BJ (cell line): ENCODE data around the gene NRCAM. TPM values are rescaled to one million over a fixed set of nuclear protein-coding genes. Genes with fewer than 3 reads are reported as not detected.

Source experiments
- CTCF ChIA-PET: fragments of 350-600 bp; formaldehyde crosslinking; extraction: SDS; loops from one replicate; lab custom pipeline; 2021; ENCODE audit warnings: antibody characterized with exemption, inconsistent platforms; lab: Yijun Ruan, JAX
- POLR2A ChIA-PET: fragments of 300-600 bp; sonication (Branson Sonifier 250); formaldehyde crosslinking; extraction: SDS; loops from one replicate; lab custom pipeline; 2021; ENCODE audit warnings: antibody characterized with exemption; lab: Charles Lee
- DNase-seq: peaks from one replicate; pipeline ENCODE4 v3.0.0-alpha.2; 2011; ENCODE audit warnings: low read depth
- H3K27me3 ChIP-seq: 2 replicates; pipeline ENCODE4 v1.6.0; 2011; ENCODE audit warnings: low read length; ENCODE audit not compliant: control insufficient read depth, insufficient read depth
- H3K36me3 ChIP-seq: 2 replicates; pipeline ENCODE4 v1.5.1; 2011; ENCODE audit warnings: low read length; ENCODE audit not compliant: control insufficient read depth, insufficient read depth
- H3K4me3 ChIP-seq: 2 replicates; pipeline ENCODE4 v1.5.1; 2011; ENCODE audit warnings: low read depth, mild to moderate bottlenecking, control low read depth, low read length
- CTCF ChIP-seq: IDR thresholded peaks from 2 replicates; pipeline ENCODE4 v1.5.1; 2011; ENCODE audit warnings: low read depth, mild to moderate bottlenecking, control low read depth, inconsistent platforms, low read length, moderate library complexity; ENCODE audit not compliant: insufficient read depth
- polyA plus RNA-seq: library from polyadenylated mRNA; depleted of rRNA; stranded (reverse); fragments of >200 nt; gene quantifications from 2 replicates; pipeline ENCODE4 v1.2.3, GENCODE V29; 2011

Gene NRCAM
- polyA plus RNA-seq, 1 experiment = 1.1 TPM

GRCh38 chr7:108286290-108286904, 169.8 kb downstream of the NRCAM start:
- no peak for DNase-seq
- Histone ChIP-seq H3K36me3 (no peaks in the 10 kb centered on the region), H3K4me3 (no peak overlapping the region), H3K27me3 (no peaks in the 10 kb centered on the region)
- CTCF ChIA-PET = no interaction called here
- TF ChIP-seq CTCF = no peak
- POLR2A ChIA-PET = no interaction called here

- POLR2A ChIA-PET = no interaction called here
- no peaks in the 10 kb centered on the region for H3K27me3 ChIP-seq
- no peak for TF ChIP-seq CTCF
- H3K4me3 ChIP-seq = no peak overlapping the region
- CTCF ChIA-PET = no interaction called here
- DNase-seq = no peak
- H3K36me3 ChIP-seq = no peaks in the 10 kb centered on the region
Measured at GRCh38 chr7:108285778-108286177, 170.5 kb downstream of the NRCAM start.

- no peak for TF ChIP-seq CTCF
- no peak for DNase-seq
- H3K27me3 ChIP-seq = no peaks in the 10 kb centered on the region
- H3K4me3 ChIP-seq = no peak overlapping the region
- ChIA-PET CTCF (no interaction called here), POLR2A (no interaction called here)
- no peaks in the 10 kb centered on the region for H3K36me3 ChIP-seq
Measured at GRCh38 chr7:108285003-108285368, 171.2 kb downstream of the NRCAM start.

- no peaks in the 10 kb centered on the region for H3K27me3 ChIP-seq
- no peak overlapping the region for H3K4me3 ChIP-seq
- POLR2A ChIA-PET = no interaction called here
- CTCF ChIA-PET = no interaction called here
- H3K36me3 ChIP-seq = no peaks in the 10 kb centered on the region
- no peak for DNase-seq
- TF ChIP-seq CTCF = no peak
Measured at GRCh38 chr7:108284349-108285002, 171.8 kb downstream of the NRCAM start.

- no peaks in the 10 kb centered on the region for H3K27me3 ChIP-seq
- H3K4me3 ChIP-seq = no peak overlapping the region
- ChIA-PET CTCF (no interaction called here), POLR2A (no interaction called here)
- no peak for DNase-seq
- TF ChIP-seq CTCF = no peak
- H3K36me3 ChIP-seq = no peaks in the 10 kb centered on the region
Measured at GRCh38 chr7:108283252-108283651, 173.0 kb downstream of the NRCAM start.
